ENCODE results near the gene CGB3.

DNA sequence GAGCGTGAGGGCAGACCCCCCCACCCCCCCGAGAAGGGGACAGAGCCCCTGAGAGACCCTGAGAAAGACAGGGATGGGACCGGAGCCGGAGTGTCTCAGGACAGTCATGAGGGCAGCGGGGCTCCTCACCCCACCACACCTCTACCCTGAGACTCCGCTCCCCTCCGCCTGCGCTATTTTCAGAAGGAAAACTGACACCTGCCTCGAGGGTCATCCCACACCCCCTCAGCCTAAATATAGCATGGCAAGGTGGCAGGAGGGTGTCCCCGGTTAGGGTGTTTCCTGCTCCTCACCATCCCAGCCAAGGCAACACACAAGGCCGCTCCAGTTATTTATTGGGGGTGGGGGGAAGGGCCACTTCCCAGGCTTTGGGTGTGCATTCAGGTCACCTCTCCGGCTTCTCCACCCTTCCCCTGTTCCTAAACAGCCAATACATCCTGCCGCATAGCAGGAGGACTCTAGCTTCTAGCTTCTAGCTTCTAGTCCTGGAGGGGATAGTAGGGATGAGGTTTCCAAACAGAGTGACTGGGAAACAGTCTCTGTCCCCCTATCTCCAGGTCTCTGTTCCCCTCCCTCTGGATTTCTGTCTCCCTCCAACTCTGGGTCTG is 41.9 kb upstream of the CGB3 start:
- TF ChIP-seq, protein P1, sequence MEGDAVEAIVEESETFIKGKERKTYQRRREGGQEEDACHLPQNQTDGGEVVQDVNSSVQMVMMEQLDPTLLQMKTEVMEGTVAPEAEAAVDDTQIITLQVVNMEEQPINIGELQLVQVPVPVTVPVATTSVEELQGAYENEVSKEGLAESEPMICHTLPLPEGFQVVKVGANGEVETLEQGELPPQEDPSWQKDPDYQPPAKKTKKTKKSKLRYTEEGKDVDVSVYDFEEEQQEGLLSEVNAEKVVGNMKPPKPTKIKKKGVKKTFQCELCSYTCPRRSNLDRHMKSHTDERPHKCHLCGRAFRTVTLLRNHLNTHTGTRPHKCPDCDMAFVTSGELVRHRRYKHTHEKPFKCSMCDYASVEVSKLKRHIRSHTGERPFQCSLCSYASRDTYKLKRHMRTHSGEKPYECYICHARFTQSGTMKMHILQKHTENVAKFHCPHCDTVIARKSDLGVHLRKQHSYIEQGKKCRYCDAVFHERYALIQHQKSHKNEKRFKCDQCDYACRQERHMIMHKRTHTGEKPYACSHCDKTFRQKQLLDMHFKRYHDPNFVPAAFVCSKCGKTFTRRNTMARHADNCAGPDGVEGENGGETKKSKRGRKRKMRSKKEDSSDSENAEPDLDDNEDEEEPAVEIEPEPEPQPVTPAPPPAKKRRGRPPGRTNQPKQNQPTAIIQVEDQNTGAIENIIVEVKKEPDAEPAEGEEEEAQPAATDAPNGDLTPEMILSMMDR (IDR thresholded peaks at IDR 0.05): no peak
- TF ChIP-seq POLR2A (IDR thresholded peaks at IDR 0.05) (no peak), EP300 (IDR thresholded peaks at IDR 0.05) (no peak), POLR2AphosphoS5 (IDR thresholded peaks at IDR 0.05) (no peak)
